ENCODE measurements around the gene GLCE.

The GLCE gene

GRCh38 chr15:69194854-69195253, 34.4 kb downstream of the GLCE start:
- in situ Hi-C loops (cut with MboI; ENCODE audit: low sequenced_read_pairs), result no loop called here

GRCh38 chr15:69200832-69201745, 40.7 kb downstream of the GLCE start:
- in situ Hi-C loops (cut with MboI; ENCODE audit: low sequenced_read_pairs), result no loop called here

- in situ Hi-C loops (cut with MboI; ENCODE audit: low sequenced_read_pairs), result no loop called here
Observed at GRCh38 chr15:69206079-69206478, 45.6 kb downstream of the GLCE start.

GRCh38 chr15:69209661-69210060, 49.2 kb downstream of the GLCE start:
- in situ Hi-C loops (cut with MboI; ENCODE audit: low sequenced_read_pairs), result no loop called here

- in situ Hi-C loops (cut with MboI; ENCODE audit: low sequenced_read_pairs), result no loop called here
Observed at GRCh38 chr15:69210574-69210973, 50.1 kb downstream of the GLCE start.

GRCh38 chr15:69213786-69214185, 53.4 kb downstream of the GLCE start:
- in situ Hi-C loops (cut with MboI; ENCODE audit: low sequenced_read_pairs), result no loop called here

- in situ Hi-C loops (cut with MboI; ENCODE audit: low sequenced_read_pairs), result no loop called here
Observed at GRCh38 chr15:69215314-69216035, 55.0 kb downstream of the GLCE start.

- in situ Hi-C loops (cut with MboI; ENCODE audit: low sequenced_read_pairs), result no loop called here
Observed at GRCh38 chr15:69217381-69217780, 56.9 kb downstream of the GLCE start.

GRCh38 chr15:69219690-69220089, 59.3 kb downstream of the GLCE start:
- in situ Hi-C loops (cut with MboI; ENCODE audit: low sequenced_read_pairs), result no loop called here

- in situ Hi-C loops (cut with MboI; ENCODE audit: low sequenced_read_pairs), result no loop called here
Observed at GRCh38 chr15:69222002-69222474, 61.6 kb downstream of the GLCE start.

- in situ Hi-C loops (cut with MboI; ENCODE audit: low sequenced_read_pairs), result no loop called here
Observed at GRCh38 chr15:69223083-69223813, 62.8 kb downstream of the GLCE start.

GRCh38 chr15:69224383-69224782, 63.9 kb downstream of the GLCE start:
- in situ Hi-C loops (cut with MboI; ENCODE audit: low sequenced_read_pairs), result no loop called here

- in situ Hi-C loops (cut with MboI; ENCODE audit: low sequenced_read_pairs), result no loop called here
Observed at GRCh38 chr15:69225355-69226022, 65.1 kb downstream of the GLCE start.

- in situ Hi-C loops (cut with MboI; ENCODE audit: low sequenced_read_pairs), result no loop called here
Observed at GRCh38 chr15:69226023-69226355, 65.6 kb downstream of the GLCE start.

GRCh38 chr15:69232144-69232543, 71.7 kb downstream of the GLCE start:
- in situ Hi-C loops (cut with MboI; ENCODE audit: low sequenced_read_pairs), result no loop called here

- in situ Hi-C loops (cut with MboI; ENCODE audit: low sequenced_read_pairs), result no loop called here
Observed at GRCh38 chr15:69232765-69233164, 72.3 kb downstream of the GLCE start.

- in situ Hi-C loops (cut with MboI; ENCODE audit: low sequenced_read_pairs), result no loop called here
Observed at GRCh38 chr15:69234676-69235075, 74.2 kb downstream of the GLCE start.

- in situ Hi-C loops (cut with MboI; ENCODE audit: low sequenced_read_pairs), result no loop called here
Observed at GRCh38 chr15:69236505-69236904, 76.1 kb downstream of the GLCE start.

GRCh38 chr15:69237718-69238117, 77.3 kb downstream of the GLCE start:
- in situ Hi-C loops (cut with MboI; ENCODE audit: low sequenced_read_pairs), result no loop called here

- in situ Hi-C loops (cut with MboI; ENCODE audit: low sequenced_read_pairs), result no loop called here
Observed at GRCh38 chr15:69244798-69245197, 84.4 kb downstream of the GLCE start.

- in situ Hi-C loops (cut with MboI; ENCODE audit: low sequenced_read_pairs), result no loop called here
Observed at GRCh38 chr15:69253156-69253555, 92.7 kb downstream of the GLCE start.

All from HL-60/S4 treated with phorbol 12-myristate 13-acetate at 8.2 ng/mL for 4 days and 3 days (cell line).